IMR-90 (cell line): ENCODE results near the gene MRPL38. TPM values are rescaled to one million over a fixed set of nuclear protein-coding genes. Genes with fewer than 3 reads are reported as not detected.
A peak's percentile ranks its signal among the peaks of the same experiment; 100 is the strongest.

ENCODE experiments used
- ATAC-seq: fragments of 200-7000 bp; cut with Tn5 transposase; 2 replicates; pipeline ENCODE4 v1.9.1; 2020; ENCODE audit warnings: low read depth, mild to moderate bottlenecking, moderate library complexity
- BruUV-seq: library from RNA; stranded (reverse); fragments of 400-500 nt; replicated peaks from 2 replicates; lab custom pipeline; 2021; lab: Mats Ljungman, UMichigan
- CTCF ChIA-PET: fragments of 300-600 bp; formaldehyde crosslinking; extraction: SDS; loops from one replicate; lab custom pipeline; 2021; ENCODE audit warnings: antibody characterized with exemption; lab: Yijun Ruan, JAX
- POLR2A ChIA-PET: fragments of 300-600 bp; sonication (Branson Sonifier 250); formaldehyde crosslinking; loops from one replicate; lab custom pipeline; 2022; ENCODE audit warnings: antibody characterized with exemption; ENCODE audit not compliant: unreplicated experiment; lab: Charles Lee
- DNase-seq: peaks from one replicate; pipeline ENCODE4 v3.0.0; 2013
- H2AFZ ChIP-seq: replicated peaks from 2 replicates; pipeline ENCODE3; 2013; ENCODE audit warnings: low read length, mild to moderate bottlenecking; ENCODE audit not compliant: poor library complexity
- H2AK5ac ChIP-seq: 2 replicates; pipeline ENCODE4 v1.6.1; 2013; ENCODE audit warnings: low read depth, low read length, inconsistent platforms
- H2AK9ac ChIP-seq: replicated peaks from 2 replicates; pipeline ENCODE3; 2013; ENCODE audit warnings: mild to moderate bottlenecking, low read depth, low read length, moderate library complexity; ENCODE audit not compliant: poor library complexity
- H2BK120ac ChIP-seq: 2 replicates; pipeline ENCODE4 v1.6.1; 2013; ENCODE audit warnings: low read depth, low read length, inconsistent platforms
- H2BK15ac ChIP-seq: 3 replicates; pipeline ENCODE4 v1.6.1; 2013; ENCODE audit warnings: low read depth, low read length, inconsistent platforms
- H2BK20ac ChIP-seq: 2 replicates; pipeline ENCODE4 v1.6.1; 2013; ENCODE audit warnings: low read depth, mild to moderate bottlenecking, inconsistent platforms, low read length, moderate library complexity
- H2BK5ac ChIP-seq: 2 replicates; pipeline ENCODE4 v1.6.1; 2013; ENCODE audit warnings: mild to moderate bottlenecking, low read depth, low read length, inconsistent platforms; ENCODE audit not compliant: poor library complexity, severe bottlenecking
- H3K14ac ChIP-seq: replicated peaks from 2 replicates; pipeline ENCODE4 v1.6.1; 2013; ENCODE audit warnings: low read depth, low read length, inconsistent platforms
- H3K18ac ChIP-seq: 2 replicates; pipeline ENCODE4 v1.6.1; 2013; ENCODE audit warnings: low read depth, low read length, control low read depth
- H3K23ac ChIP-seq: 2 replicates; pipeline ENCODE4 v1.6.1; 2013; ENCODE audit warnings: low read depth, low read length, inconsistent platforms
- H3K27ac ChIP-seq: 2 replicates; pipeline ENCODE4 v1.5.1; 2013; ENCODE audit warnings: mild to moderate bottlenecking, control low read depth, low read length; ENCODE audit not compliant: insufficient read depth
- H3K27me3 ChIP-seq: 2 replicates; pipeline ENCODE4 v1.6.1; 2013; ENCODE audit warnings: low read length; ENCODE audit not compliant: control insufficient read depth, insufficient read depth
- H3K36me3 ChIP-seq: 2 replicates; pipeline ENCODE4 v1.6.1; 2013; ENCODE audit warnings: low read length, mixed read lengths; ENCODE audit not compliant: control insufficient read depth, insufficient read depth
- H3K4ac ChIP-seq: 2 replicates; pipeline ENCODE4 v1.6.1; 2013; ENCODE audit warnings: low read depth, low read length, inconsistent platforms
- H3K4me1 ChIP-seq: 2 replicates; pipeline ENCODE4 v1.6.1; 2013; ENCODE audit warnings: low read length, mixed read lengths; ENCODE audit not compliant: control insufficient read depth, insufficient read depth
- H3K4me2 ChIP-seq: 2 replicates; pipeline ENCODE4 v1.6.1; 2013; ENCODE audit warnings: low read depth, mild to moderate bottlenecking, control low read depth, low read length, moderate library complexity
- H3K4me3 ChIP-seq: 2 replicates; pipeline ENCODE4 v1.5.1; 2013; ENCODE audit warnings: low read depth, mild to moderate bottlenecking, control low read depth, low read length, moderate library complexity; ENCODE audit not compliant: insufficient read depth
- H3K56ac ChIP-seq: 2 replicates; pipeline ENCODE4 v1.6.1; 2013; ENCODE audit warnings: low read length, inconsistent platforms; ENCODE audit not compliant: insufficient read depth; ENCODE audit errors: extremely low read depth
- H3K79me1 ChIP-seq, 2 experiments: 2 replicates each; pipeline ENCODE4 v1.6.1; 2013; ENCODE audit warnings: low read length in 2 of 2, inconsistent platforms in 1 of 2, low read depth in 1 of 2
- H3K9ac ChIP-seq: 2 replicates; pipeline ENCODE4 v1.6.1; 2013; ENCODE audit warnings: low read depth, low read length, control low read depth
- H3K9me1 ChIP-seq: 2 replicates; pipeline ENCODE4 v1.6.1; 2013; ENCODE audit warnings: low read length, inconsistent platforms; ENCODE audit not compliant: insufficient read depth
- H3K9me3 ChIP-seq: 2 replicates; pipeline ENCODE4 v1.6.1; 2013; ENCODE audit warnings: low read length; ENCODE audit not compliant: control insufficient read depth, insufficient read depth
- H4K20me1 ChIP-seq: 2 replicates; pipeline ENCODE4 v1.6.1; 2013; ENCODE audit warnings: low read length, inconsistent platforms; ENCODE audit not compliant: insufficient read depth
- H4K5ac ChIP-seq: 2 replicates; pipeline ENCODE4 v1.6.1; 2013; ENCODE audit warnings: mild to moderate bottlenecking, low read depth, low read length, control low read depth
- H4K8ac ChIP-seq, 2 experiments: 2 replicates each; pipeline ENCODE4 v1.6.1; 2013; ENCODE audit warnings: low read depth in 2 of 2, low read length in 2 of 2, control low read depth in 1 of 2, inconsistent platforms in 1 of 2
- H4K91ac ChIP-seq: 2 replicates; pipeline ENCODE4 v1.6.1; 2013; ENCODE audit warnings: low read depth, low read length, inconsistent platforms; ENCODE audit not compliant: insufficient read depth
- CHD1 ChIP-seq: IDR thresholded peaks from 2 replicates; pipeline ENCODE4 v1.6.1; 2012; ENCODE audit warnings: low read depth, low read length, improper control_type of control experiment
- CTCF ChIP-seq: conservative IDR thresholded peaks from 2 replicates; pipeline ENCODE4 v1.5.1; 2012; ENCODE audit warnings: mild to moderate bottlenecking, low read depth, low read length, improper control_type of control experiment
- ELK1 ChIP-seq: fragments of 150-350 bp; IDR thresholded peaks from 2 replicates; pipeline ENCODE4 v1.6.1; 2016; ENCODE audit warnings: low read depth, mild to moderate bottlenecking, low read length, moderate library complexity, borderline replicate concordance
- MAZ ChIP-seq: IDR thresholded peaks from 2 replicates; pipeline ENCODE4 v1.6.1; 2012; ENCODE audit warnings: low read depth, mild to moderate bottlenecking, low read length, improper control_type of control experiment, moderate library complexity, borderline replicate concordance
- MXI1 ChIP-seq: IDR thresholded peaks from 2 replicates; pipeline ENCODE4 v1.6.1; 2012; ENCODE audit warnings: low read depth, mild to moderate bottlenecking, low read length, moderate library complexity, borderline replicate concordance
- RCOR1 ChIP-seq: IDR thresholded peaks from 2 replicates; pipeline ENCODE4 v1.6.1; 2012; ENCODE audit warnings: mild to moderate bottlenecking, low read length, improper control_type of control experiment; ENCODE audit not compliant: insufficient replicate concordance
- SMC3 ChIP-seq: fragments of 150-350 bp; IDR thresholded peaks from 2 replicates; pipeline ENCODE4 v1.6.1; 2016; ENCODE audit warnings: low read depth, mild to moderate bottlenecking, antibody characterized with exemption, low read length, moderate library complexity
- USF2 ChIP-seq: fragments of 150-350 bp; IDR thresholded peaks from 2 replicates; pipeline ENCODE4 v1.6.1; 2017; ENCODE audit warnings: mild to moderate bottlenecking, antibody characterized with exemption, low read length, low read depth
- WGBS, 2 experiments: methylation state at CpG; one replicate each; pipeline versions ENCODE4 v1.1.5 to v1.1.7; 2013; ENCODE audit warnings: missing lambda C conversion rate in 2 of 2; ENCODE audit not compliant: insufficient read length in 1 of 2; ENCODE audit errors: extremely low coverage in 2 of 2; 5-methylcytosine and 5-hydroxymethylcytosine counted together
- dilution Hi-C: fragments of 300-500 bp; cut with HindIII; formaldehyde crosslinking; loops from one replicate; pipeline ENCODE4 v1.14.3; 2018; ENCODE audit warnings: low sequenced_read_pairs; ENCODE audit not compliant: unreplicated experiment
- in situ Hi-C: fragments of 300-500 bp; cut with MboI; formaldehyde crosslinking; loops from 3 replicates; pipeline ENCODE4 v1.14.3; 2019; ENCODE audit warnings: low sequenced_read_pairs, inconsistent platforms, mixed read lengths
- intact Hi-C: fragments of 100-400 bp; cut with micrococcal nuclease; formaldehyde crosslinking; loops from 2 replicates; pipeline ENCODE4 v1.10.0; 2022
- polyA plus RNA-seq, 3 experiments: library from polyadenylated mRNA; depleted of rRNA; stranded (reverse); fragments of >200 nt; gene quantifications; 2 replicates each; pipeline ENCODE4 v1.2.3, GENCODE V29; 2012; ENCODE audit warnings: low replicate concordance in 1 of 3
- total RNA-seq: library from RNA; depleted of rRNA; stranded (reverse); fragments of >200 nt; gene quantifications from 2 replicates; pipeline ENCODE4 v1.2.3, GENCODE V29; 2012

MRPL38 gene
- total and polyA plus RNA-seq, 2 of the 4 experiments (the other 2 are of a cell fraction), result 13.3 to 42.5 TPM

GRCh38 chr17:75877752-75878173, 26.9 kb downstream of the MRPL38 start (continued):
- TF ChIP-seq MXI1, result peak; percentile 56; the same call in 1 of the 2 replicates

- Histone ChIP-seq H3K56ac (peak overlapping the region; percentile 22; the same call in 1 of the 2 replicates), H2BK15ac (peak overlapping the region; percentile 47; the same call in 1 of the 3 replicates), H3K27me3 (peaks cover 3% of the 10 kb centered on the region), H3K9ac (peak overlapping the region; percentile 64), H3K9me1 (peaks cover 3% of the 10 kb centered on the region; the same call in 1 of the 2 replicates), H3K9me3 (no peaks in the 10 kb centered on the region), H3K4me2 (peak overlapping the region; percentile 74), H2BK5ac (peak overlapping the region; percentile 65), H3K4ac (peak overlapping the region; percentile 82), H2AK5ac (peak overlapping the region; percentile 98), H3K4me1 (peaks cover 26% of the 10 kb centered on the region), H3K23ac (peak overlapping the region; percentile 61), H2BK120ac (peak overlapping the region; percentile 61), H4K91ac (peak overlapping the region; percentile 83), H3K36me3 (peaks cover 6% of the 10 kb centered on the region; the same call in 1 of the 2 replicates), H4K20me1 (peaks cover 10% of the 10 kb centered on the region; the same call in 1 of the 2 replicates), H2AK9ac (peak overlapping the region; percentile 96), H3K18ac (peak overlapping the region; percentile 58), H3K27ac (peak overlapping the region; percentile 75), H4K8ac (peak overlapping the region; percentile 44 to 83), H3K14ac (peak overlapping the region; percentile 58), H2AFZ (peak overlapping the region; percentile 96), H4K5ac (peak overlapping the region; percentile 19; the same call in 1 of the 2 replicates), H3K79me1 (peaks cover 0 to 31% of the 10 kb centered on the region in 2 experiments; a peak in 3 of 4 replicates), H2BK20ac (peak overlapping the region; percentile 2; the same call in 1 of the 2 replicates), H3K4me3 (peak overlapping the region; percentile 46)
- intact Hi-C loops (loop anchor here (10.0 kb wide), 1 partner anchor 92 kb away; the partner anchor contains the start of gene UNK), dilution Hi-C loops (no loop called here), in situ Hi-C loops (no loop called here)
- ATAC-seq (peak; percentile 61), DNase-seq (peak; percentile 97)
- ChIA-PET POLR2A (interaction anchor here (1.0 kb wide), 1 partner anchor 97 kb away, joined by 3 read pairs; no protein-coding TSS in a partner anchor), CTCF (interaction anchor here (0.6 to 1.1 kb wide), 5 partner anchors 11 to 153 kb away, joined by 3 to 5 read pairs (median 4); a partner anchor contains a TSS)
- WGBS, 2 experiments, result 3% methylated on average over 15 of the region's 41 CpGs; no CpG with 5 or more reads in 1 of the 2 experiments
- no TSS peak for BruUV-seq
- TF ChIP-seq USF2 (peak; percentile 38; the same call in 1 of the 2 replicates), MAZ (peak; percentile 96), CHD1 (no peak), SMC3 (peak; percentile 17; the same call in 1 of the 2 replicates), CTCF (peak; percentile 36), RCOR1 (peak; percentile 72), MXI1 (peak; percentile 44; the same call in 1 of the 2 replicates), ELK1 (no peak)
Measured at GRCh38 chr17:75876938-75877751, 27.5 kb downstream of the MRPL38 start.
